ENCODE results near the gene CIB2. TPM values are rescaled to one million over a fixed set of nuclear protein-coding genes. Genes with fewer than 3 reads are reported as not detected.

The CIB2 gene
- polyA plus RNA-seq, 1 donor (not counting 4 experiments of a cell fraction or from before 2014, with no cell fraction given) = 4.1 TPM

DNA sequence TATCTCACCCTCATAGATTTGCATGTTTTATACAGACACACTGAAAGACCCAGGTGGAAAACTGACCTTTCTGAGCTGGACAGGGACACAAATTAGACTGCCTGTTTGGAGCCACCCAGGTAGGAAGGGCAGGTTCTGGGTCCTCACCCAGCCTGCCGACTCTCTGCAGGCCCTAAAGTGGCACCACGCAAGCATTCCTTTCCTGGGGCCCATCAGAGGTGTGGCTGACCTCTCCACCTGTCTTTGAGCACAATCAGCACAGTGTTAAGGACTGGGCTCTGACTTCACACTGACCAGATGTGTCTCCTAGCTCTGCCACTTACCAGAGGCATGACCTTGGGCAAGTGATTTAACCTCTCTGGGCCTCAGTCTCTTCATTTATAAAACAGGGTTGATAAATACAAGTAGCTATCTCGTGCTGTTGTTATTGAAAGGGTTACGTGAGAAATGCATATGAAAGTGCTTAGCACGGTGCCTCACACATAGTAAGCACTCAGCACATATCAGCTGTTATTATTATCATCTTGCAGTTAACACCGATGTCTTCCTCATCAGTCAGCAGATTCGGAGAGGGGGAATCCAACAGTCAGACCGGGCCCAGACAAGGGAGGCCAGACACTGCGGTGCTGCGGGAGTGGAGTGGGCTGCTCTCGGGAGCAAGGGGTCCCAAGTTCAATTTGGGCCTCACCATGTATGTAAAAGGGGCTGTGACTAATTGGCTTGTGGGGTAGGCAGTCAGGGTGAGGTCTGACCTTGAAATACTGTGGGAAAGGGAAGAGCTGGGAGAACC is 51.8 kb downstream of the CIB2 start:
- DNase-seq (ENCODE audit: low read depth, low spot score) (no peak), FAIRE-seq (no peak)
- Histone ChIP-seq H4K20me1 (ENCODE audit: control insufficient read depth, extremely low read depth, insufficient read depth, low read length) (no peaks in the 10 kb centered on the region), H3K9me3 (ENCODE audit: control insufficient read depth, low read depth, low read length) (no peaks in the 10 kb centered on the region), H2AFZ (ENCODE audit: control insufficient read depth, low read length) (no peak overlapping the region), H3K9ac (ENCODE audit: control insufficient read depth, extremely low read depth, insufficient read depth, low read length) (no peak overlapping the region), H3K4me1 (ENCODE audit: control insufficient read depth, extremely low read depth, insufficient read depth, low read length) (peaks cover 14% of the 10 kb centered on the region), H3K27me3 (ENCODE audit: control insufficient read depth, extremely low read depth, insufficient read depth, low read length) (no peaks in the 10 kb centered on the region), H3K4me3 (ENCODE audit: control insufficient read depth in 2 of 3, extremely low read depth in 1 of 3, insufficient read depth in 2 of 3, low read depth in 1 of 3, low read length in 3 of 3) (no peak overlapping the region), H3K4me2 (ENCODE audit: control insufficient read depth, extremely low read depth, insufficient read depth, low read depth, low read length) (no peak overlapping the region), H3K9me1 (ENCODE audit: control insufficient read depth, extremely low read depth, insufficient read depth, low read length) (peaks cover 2% of the 10 kb centered on the region), H3K79me2 (ENCODE audit: control insufficient read depth, insufficient read depth, low read length) (peaks cover 23% of the 10 kb centered on the region), H3K27ac (ENCODE audit: control insufficient read depth, insufficient read depth, low read length) (no peak overlapping the region), H3K36me3 (ENCODE audit: control insufficient read depth in 2 of 2, extremely low read depth in 1 of 2, insufficient read depth in 2 of 2, low read length in 2 of 2) (no peaks in the 10 kb centered on the region)
- dilution Hi-C loops (cut with MboI; ENCODE audit: extremely low pct_ligation_motif_present, low sequenced_read_pairs) = no loop called here
- TF ChIP-seq, protein P1, sequence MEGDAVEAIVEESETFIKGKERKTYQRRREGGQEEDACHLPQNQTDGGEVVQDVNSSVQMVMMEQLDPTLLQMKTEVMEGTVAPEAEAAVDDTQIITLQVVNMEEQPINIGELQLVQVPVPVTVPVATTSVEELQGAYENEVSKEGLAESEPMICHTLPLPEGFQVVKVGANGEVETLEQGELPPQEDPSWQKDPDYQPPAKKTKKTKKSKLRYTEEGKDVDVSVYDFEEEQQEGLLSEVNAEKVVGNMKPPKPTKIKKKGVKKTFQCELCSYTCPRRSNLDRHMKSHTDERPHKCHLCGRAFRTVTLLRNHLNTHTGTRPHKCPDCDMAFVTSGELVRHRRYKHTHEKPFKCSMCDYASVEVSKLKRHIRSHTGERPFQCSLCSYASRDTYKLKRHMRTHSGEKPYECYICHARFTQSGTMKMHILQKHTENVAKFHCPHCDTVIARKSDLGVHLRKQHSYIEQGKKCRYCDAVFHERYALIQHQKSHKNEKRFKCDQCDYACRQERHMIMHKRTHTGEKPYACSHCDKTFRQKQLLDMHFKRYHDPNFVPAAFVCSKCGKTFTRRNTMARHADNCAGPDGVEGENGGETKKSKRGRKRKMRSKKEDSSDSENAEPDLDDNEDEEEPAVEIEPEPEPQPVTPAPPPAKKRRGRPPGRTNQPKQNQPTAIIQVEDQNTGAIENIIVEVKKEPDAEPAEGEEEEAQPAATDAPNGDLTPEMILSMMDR (optimal IDR thresholded peaks at IDR 0.05 in 1 of 3, IDR thresholded peaks at IDR 0.05 in 1 of 3, conservative IDR thresholded peaks at IDR 0.05 in 1 of 3; ENCODE audit: extremely low read depth in 1 of 3, insufficient read depth in 2 of 3, low read length in 3 of 3) = no peak
- no peak for TF ChIP-seq EZH2 (IDR thresholded peaks at IDR 0.05; ENCODE audit: low read length)

DNA sequence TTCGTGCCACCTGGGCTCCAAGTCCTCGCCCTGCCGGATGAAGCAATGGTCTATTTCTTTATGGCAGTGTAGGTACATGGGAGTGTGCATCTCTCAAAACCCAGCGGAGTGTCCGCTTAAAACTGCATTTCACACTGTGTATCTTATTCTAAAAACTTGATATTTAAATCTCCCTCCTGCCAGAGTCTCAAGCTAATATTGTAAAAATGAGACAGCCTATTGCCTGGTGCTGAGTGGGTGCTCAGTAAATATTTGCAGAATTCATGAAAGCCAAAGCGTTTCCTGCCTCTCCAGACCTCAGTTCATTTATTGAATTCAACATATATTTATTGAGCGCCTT is 53.4 kb downstream of the CIB2 start:
- dilution Hi-C loops (cut with MboI; ENCODE audit: extremely low pct_ligation_motif_present, low sequenced_read_pairs) = no loop called here
- no peak for FAIRE-seq

More for the DNA sequence above, 53.4 kb downstream of the CIB2 start:
- peaks cover 36% of the 10 kb centered on the region for H3K79me2 ChIP-seq (ENCODE audit: control insufficient read depth, insufficient read depth, low read length)
- H3K36me3 ChIP-seq (ENCODE audit: control insufficient read depth in 2 of 2, extremely low read depth in 1 of 2, insufficient read depth in 2 of 2, low read length in 2 of 2) = no peaks in the 10 kb centered on the region
- TF ChIP-seq EZH2 (IDR thresholded peaks at IDR 0.05; ENCODE audit: low read length) = no peak
- TF ChIP-seq, protein P1 (optimal IDR thresholded peaks at IDR 0.05 in 1 of 3, IDR thresholded peaks at IDR 0.05 in 1 of 3, conservative IDR thresholded peaks at IDR 0.05 in 1 of 3; ENCODE audit: extremely low read depth in 1 of 3, insufficient read depth in 2 of 3, low read length in 3 of 3) = no peak
- no peaks in the 10 kb centered on the region for H4K20me1 ChIP-seq (ENCODE audit: control insufficient read depth, extremely low read depth, insufficient read depth, low read length)
- peaks cover 2% of the 10 kb centered on the region for H3K9me1 ChIP-seq (ENCODE audit: control insufficient read depth, extremely low read depth, insufficient read depth, low read length)
- H3K27me3 ChIP-seq (ENCODE audit: control insufficient read depth, extremely low read depth, insufficient read depth, low read length) = no peaks in the 10 kb centered on the region
- H3K4me3 ChIP-seq (ENCODE audit: control insufficient read depth in 2 of 3, extremely low read depth in 1 of 3, insufficient read depth in 2 of 3, low read depth in 1 of 3, low read length in 3 of 3) = peak overlapping the region; percentile 42 to 74 (median 60)
- no peak overlapping the region for H3K27ac ChIP-seq (ENCODE audit: control insufficient read depth, insufficient read depth, low read length)
- peak overlapping the region; percentile 71 for H3K4me2 ChIP-seq (ENCODE audit: control insufficient read depth, extremely low read depth, insufficient read depth, low read depth, low read length)
- no peak overlapping the region for H3K9ac ChIP-seq (ENCODE audit: control insufficient read depth, extremely low read depth, insufficient read depth, low read length)
- no peaks in the 10 kb centered on the region for H3K9me3 ChIP-seq (ENCODE audit: control insufficient read depth, low read depth, low read length)
- DNase-seq (ENCODE audit: low read depth, low spot score) = no peak
- H3K4me1 ChIP-seq (ENCODE audit: control insufficient read depth, extremely low read depth, insufficient read depth, low read length) = peaks cover 14% of the 10 kb centered on the region
- H2AFZ ChIP-seq (ENCODE audit: control insufficient read depth, low read length) = peak overlapping the region; percentile 85

All from keratinocyte (primary cell).